Skeletal muscle tissue (tissue), 4 donors: ENCODE measurements around the gene TUBA4A. TPM values are rescaled to one million over a fixed set of nuclear protein-coding genes. Genes with fewer than 3 reads are reported as not detected.

Experiments
- H3K27ac ChIP-seq: one replicate; pipeline ENCODE4 v1.7.0; 2013; ENCODE audit warnings: mild to moderate bottlenecking, low read depth, low read length, inconsistent platforms
- H3K27me3 ChIP-seq, 3 donors: one replicate each; pipeline ENCODE4 v1.7.0; 2013; ENCODE audit warnings: low read length in 3 of 3; ENCODE audit not compliant: control insufficient read depth in 3 of 3, insufficient read depth in 3 of 3
- H3K36me3 ChIP-seq, 3 donors: one replicate each; pipeline ENCODE4 v1.7.0; 2013; ENCODE audit warnings: low read length in 3 of 3; ENCODE audit not compliant: control insufficient read depth in 3 of 3, insufficient read depth in 3 of 3
- H3K4me1 ChIP-seq, 3 donors: one replicate each; pipeline ENCODE4 v1.7.0; 2013; ENCODE audit warnings: low read length in 3 of 3, mild to moderate bottlenecking in 3 of 3; ENCODE audit not compliant: control insufficient read depth in 3 of 3, insufficient read depth in 3 of 3
- H3K4me3 ChIP-seq, 3 donors: one replicate each; pipeline ENCODE4 v1.7.0; 2013; ENCODE audit warnings: low read length in 3 of 3
- H3K9ac ChIP-seq, 3 donors: one replicate each; pipeline ENCODE4 v1.7.0; 2013; ENCODE audit warnings: low read length in 3 of 3, mild to moderate bottlenecking in 3 of 3, moderate library complexity in 2 of 3, low read depth in 1 of 3
- H3K9me3 ChIP-seq, 3 donors: one replicate each; pipeline ENCODE4 v1.7.0; 2013; ENCODE audit warnings: low read length in 3 of 3; ENCODE audit not compliant: control insufficient read depth in 3 of 3
- total RNA-seq: library from RNA; depleted of rRNA; stranded (reverse); fragments of >200 nt; gene quantifications from one replicate; pipeline ENCODE4 v1.2.3, GENCODE V29; 2014
- donor health status: Osteomylitis.

Gene TUBA4A
- total RNA-seq, 1 donor from 2014 or later, result 30.8 TPM

GRCh38 chr2:219280651-219281050 is 26.9 kb upstream of the TUBA4A start:
- Histone ChIP-seq H3K9me3 (no peaks in the 10 kb centered on the region), H3K4me1 (peaks cover 30 to 45% (median 31%) of the 10 kb centered on the region in 3 donors), H3K9ac (peak overlapping the region in 1 of 3 donors; percentile 94), H3K27ac (no peak overlapping the region), H3K36me3 (peaks cover 52 to 53% (median 53%) of the 10 kb centered on the region in 3 donors), H3K4me3 (peak overlapping the region in 2 of 3 donors; percentile 88 to 92), H3K27me3 (no peaks in the 10 kb centered on the region)

- peaks cover 29 to 44% (median 30%) of the 10 kb centered on the region in 3 donors for H3K4me1 ChIP-seq
- peak overlapping the region; percentile 90 for H3K27ac ChIP-seq
- no peaks in the 10 kb centered on the region for H3K27me3 ChIP-seq
- H3K36me3 ChIP-seq, result peaks cover 46 to 47% (median 46%) of the 10 kb centered on the region in 3 donors
- peak overlapping the region; percentile 87 to 92 (median 88) for H3K4me3 ChIP-seq
- H3K9ac ChIP-seq, result peak overlapping the region; percentile 90 to 94 (median 91)
- H3K9me3 ChIP-seq, result no peaks in the 10 kb centered on the region
These were observed 26.3 kb upstream of the TUBA4A start for GRCh38 chr2:219279916-219280516.

GRCh38 chr2:219279151-219279915 is 25.6 kb upstream of the TUBA4A start, which contains the start of gene DNAJB2:
TSS of gene DNAJB2 (plus strand) at chr2:219279366. CDS start at chr2:219279834, 468 bp downstream.
- H3K36me3 ChIP-seq, result peaks cover 39 to 40% (median 39%) of the 10 kb centered on the region in 3 donors
- no peaks in the 10 kb centered on the region for H3K9me3 ChIP-seq
- peak within 1 kb of the TSS; percentile 90 for H3K27ac ChIP-seq
- H3K4me3 ChIP-seq, result peak within 1 kb of the TSS; percentile 87 to 92 (median 88)
- peaks cover 33 to 49% (median 35%) of the 10 kb centered on the region in 3 donors for H3K4me1 ChIP-seq
- no peaks in the 10 kb centered on the region for H3K27me3 ChIP-seq
- H3K9ac ChIP-seq, result peak within 1 kb of the TSS; percentile 90 to 94 (median 91)

- H3K27ac ChIP-seq, result peak overlapping the region; percentile 90
- peak overlapping the region; percentile 36 to 77 (median 71) for H3K4me3 ChIP-seq
- H3K4me1 ChIP-seq, result peaks cover 38 to 56% (median 40%) of the 10 kb centered on the region in 3 donors
These were observed 25.0 kb upstream of the TUBA4A start for GRCh38 chr2:219278655-219279150.

GRCh38 chr2:219277703-219278654 is 24.3 kb upstream of the TUBA4A start:
- peaks cover 25 to 28% (median 26%) of the 10 kb centered on the region in 3 donors for H3K36me3 ChIP-seq
- H3K4me1 ChIP-seq, result peaks cover 38 to 57% (median 40%) of the 10 kb centered on the region in 3 donors
- no peaks in the 10 kb centered on the region for H3K27me3 ChIP-seq
- H3K27ac ChIP-seq, result peak overlapping the region; percentile 90
- H3K9me3 ChIP-seq, result no peaks in the 10 kb centered on the region
- peak overlapping the region; percentile 80 to 90 (median 86) for H3K9ac ChIP-seq
- peak overlapping the region; percentile 56 to 77 (median 67) for H3K4me3 ChIP-seq

More at GRCh38 chr2:219278655-219279150, 25.0 kb upstream of the TUBA4A start:
- Histone ChIP-seq H3K27me3 (no peaks in the 10 kb centered on the region), H3K9me3 (no peaks in the 10 kb centered on the region), H3K36me3 (peaks cover 33 to 35% (median 33%) of the 10 kb centered on the region in 3 donors), H3K9ac (peak overlapping the region; percentile 80 to 90 (median 86))

GRCh38 chr2:219274361-219274921 is 20.7 kb upstream of the TUBA4A start:
- Histone ChIP-seq H3K9me3 (no peaks in the 10 kb centered on the region), H3K9ac (peak overlapping the region; percentile 16 to 79 (median 47)), H3K27me3 (no peaks in the 10 kb centered on the region)

GRCh38 chr2:219273937-219274336 is 20.2 kb upstream of the TUBA4A start:
- peak overlapping the region; percentile 88 for H3K27ac ChIP-seq

More at GRCh38 chr2:219274361-219274921, 20.7 kb upstream of the TUBA4A start:
- peak overlapping the region in 1 of 3 donors; percentile 58 for H3K4me3 ChIP-seq
- no peaks in the 10 kb centered on the region for H3K36me3 ChIP-seq
- peaks cover 24 to 37% (median 28%) of the 10 kb centered on the region in 3 donors for H3K4me1 ChIP-seq
- peak overlapping the region; percentile 88 for H3K27ac ChIP-seq

GRCh38 chr2:219272995-219273394 is 19.3 kb upstream of the TUBA4A start:
- Histone ChIP-seq H3K4me1 (peaks cover 15 to 30% (median 20%) of the 10 kb centered on the region in 3 donors), H3K27me3 (no peaks in the 10 kb centered on the region), H3K27ac (no peak overlapping the region)

More at GRCh38 chr2:219273937-219274336, 20.2 kb upstream of the TUBA4A start:
- peaks cover 24 to 39% (median 30%) of the 10 kb centered on the region in 3 donors for H3K4me1 ChIP-seq
- peak overlapping the region; percentile 16 to 79 (median 47) for H3K9ac ChIP-seq
- no peaks in the 10 kb centered on the region for H3K27me3 ChIP-seq
- H3K36me3 ChIP-seq, result no peaks in the 10 kb centered on the region
- peak overlapping the region in 1 of 3 donors; percentile 58 for H3K4me3 ChIP-seq
- H3K9me3 ChIP-seq, result no peaks in the 10 kb centered on the region

GRCh38 chr2:219272356-219272755 is 18.6 kb upstream of the TUBA4A start:
- no peaks in the 10 kb centered on the region for H3K9me3 ChIP-seq

More at GRCh38 chr2:219272995-219273394, 19.3 kb upstream of the TUBA4A start:
- Histone ChIP-seq H3K9me3 (no peaks in the 10 kb centered on the region), H3K9ac (no peak overlapping the region), H3K36me3 (no peaks in the 10 kb centered on the region), H3K4me3 (no peak overlapping the region)

More at GRCh38 chr2:219272356-219272755, 18.6 kb upstream of the TUBA4A start:
- Histone ChIP-seq H3K4me3 (no peak overlapping the region), H3K27ac (no peak overlapping the region), H3K27me3 (no peaks in the 10 kb centered on the region), H3K4me1 (peaks cover 8 to 23% (median 14%) of the 10 kb centered on the region in 3 donors), H3K36me3 (no peaks in the 10 kb centered on the region), H3K9ac (no peak overlapping the region)
